ENCODE measurements around the gene GCLM.
A peak's percentile ranks its signal among the peaks of the same experiment; 100 is the strongest.
"Not testable (repeated sequence)": the region's sequence is repeated elsewhere in the genome, so short reads cannot be mapped to it uniquely, and the experiment has no call there.

GCLM gene

GRCh38 chr1:93857653-93858052 is 51.6 kb downstream of the GCLM start:
- not testable (repeated sequence) for H3K9me3 ChIP-seq (ENCODE audit: control insufficient read depth in 1 of 2, low read length in 2 of 2); H3K4me3 ChIP-seq (ENCODE audit: low read depth in 1 of 2, low read length in 2 of 2); H3K4me1 ChIP-seq (ENCODE audit: control insufficient read depth in 1 of 2, insufficient read depth in 2 of 2, low read length in 2 of 2); H3K27me3 ChIP-seq (ENCODE audit: low read depth, low read length); H3K27ac ChIP-seq (ENCODE audit: low read length); H3K36me3 ChIP-seq (ENCODE audit: control insufficient read depth in 1 of 2, insufficient read depth in 2 of 2, low read length in 2 of 2)

GRCh38 chr1:93855983-93856382 is 53.2 kb downstream of the GCLM start:
- not testable (repeated sequence) for H3K9me3 ChIP-seq (ENCODE audit: control insufficient read depth in 1 of 2, low read length in 2 of 2); H3K27ac ChIP-seq (ENCODE audit: low read length); H3K27me3 ChIP-seq (ENCODE audit: low read depth, low read length); H3K4me1 ChIP-seq (ENCODE audit: control insufficient read depth in 1 of 2, insufficient read depth in 2 of 2, low read length in 2 of 2); H3K4me3 ChIP-seq (ENCODE audit: low read depth in 1 of 2, low read length in 2 of 2); H3K36me3 ChIP-seq (ENCODE audit: control insufficient read depth in 1 of 2, insufficient read depth in 2 of 2, low read length in 2 of 2)

GRCh38 chr1:93853940-93854339 is 55.3 kb downstream of the GCLM start:
- H3K9me3 ChIP-seq (ENCODE audit: control insufficient read depth in 1 of 2, low read length in 2 of 2), result no peaks in the 10 kb centered on the region
- no peaks in the 10 kb centered on the region for H3K27me3 ChIP-seq (ENCODE audit: low read depth, low read length)
- no peak overlapping the region for H3K27ac ChIP-seq (ENCODE audit: low read length)
- H3K4me3 ChIP-seq (ENCODE audit: low read depth in 1 of 2, low read length in 2 of 2), result no peak overlapping the region
- no peaks in the 10 kb centered on the region for H3K36me3 ChIP-seq (ENCODE audit: control insufficient read depth in 1 of 2, insufficient read depth in 2 of 2, low read length in 2 of 2)
- no peaks in the 10 kb centered on the region for H3K4me1 ChIP-seq (ENCODE audit: control insufficient read depth in 1 of 2, insufficient read depth in 2 of 2, low read length in 2 of 2)

GRCh38 chr1:93851878-93852277 is 57.4 kb downstream of the GCLM start:
- no peak overlapping the region for H3K4me3 ChIP-seq (ENCODE audit: low read depth in 1 of 2, low read length in 2 of 2)

GRCh38 chr1:93851327-93851712 is 57.9 kb downstream of the GCLM start:
- H3K27me3 ChIP-seq (ENCODE audit: low read depth, low read length), result no peaks in the 10 kb centered on the region
- no peaks in the 10 kb centered on the region for H3K36me3 ChIP-seq (ENCODE audit: control insufficient read depth in 1 of 2, insufficient read depth in 2 of 2, low read length in 2 of 2)
- H3K27ac ChIP-seq (ENCODE audit: low read length), result no peak overlapping the region
- peaks cover 0 to 8% of the 10 kb centered on the region in 2 donors for H3K4me1 ChIP-seq (ENCODE audit: control insufficient read depth in 1 of 2, insufficient read depth in 2 of 2, low read length in 2 of 2)
- no peak overlapping the region for H3K4me3 ChIP-seq (ENCODE audit: low read depth in 1 of 2, low read length in 2 of 2)
- H3K9me3 ChIP-seq (ENCODE audit: control insufficient read depth in 1 of 2, low read length in 2 of 2), result no peaks in the 10 kb centered on the region

More at GRCh38 chr1:93851878-93852277, 57.4 kb downstream of the GCLM start:
- H3K4me1 ChIP-seq (ENCODE audit: control insufficient read depth in 1 of 2, insufficient read depth in 2 of 2, low read length in 2 of 2), result peaks cover 0 to 8% of the 10 kb centered on the region in 2 donors
- H3K27ac ChIP-seq (ENCODE audit: low read length), result no peak overlapping the region
- H3K27me3 ChIP-seq (ENCODE audit: low read depth, low read length), result no peaks in the 10 kb centered on the region
- no peaks in the 10 kb centered on the region for H3K36me3 ChIP-seq (ENCODE audit: control insufficient read depth in 1 of 2, insufficient read depth in 2 of 2, low read length in 2 of 2)
- no peaks in the 10 kb centered on the region for H3K9me3 ChIP-seq (ENCODE audit: control insufficient read depth in 1 of 2, low read length in 2 of 2)

- not testable (repeated sequence) for H3K27ac ChIP-seq (ENCODE audit: low read length); H3K27me3 ChIP-seq (ENCODE audit: low read depth, low read length); H3K9me3 ChIP-seq (ENCODE audit: control insufficient read depth in 1 of 2, low read length in 2 of 2); H3K4me3 ChIP-seq (ENCODE audit: low read depth in 1 of 2, low read length in 2 of 2); H3K4me1 ChIP-seq (ENCODE audit: control insufficient read depth in 1 of 2, insufficient read depth in 2 of 2, low read length in 2 of 2); H3K36me3 ChIP-seq (ENCODE audit: control insufficient read depth in 1 of 2, insufficient read depth in 2 of 2, low read length in 2 of 2)
These were observed 58.4 kb downstream of the GCLM start for GRCh38 chr1:93850687-93851326.

GRCh38 chr1:93848350-93848883 is 60.8 kb downstream of the GCLM start:
- H3K36me3 ChIP-seq (ENCODE audit: control insufficient read depth in 1 of 2, insufficient read depth in 2 of 2, low read length in 2 of 2), result peaks cover 0 to 4% of the 10 kb centered on the region in 2 donors
- H3K9me3 ChIP-seq (ENCODE audit: control insufficient read depth in 1 of 2, low read length in 2 of 2), result no peaks in the 10 kb centered on the region
- H3K27ac ChIP-seq (ENCODE audit: low read length), result peak overlapping the region; percentile 86
- H3K4me1 ChIP-seq (ENCODE audit: control insufficient read depth in 1 of 2, insufficient read depth in 2 of 2, low read length in 2 of 2), result peaks cover 12 to 27% of the 10 kb centered on the region in 2 donors
- H3K27me3 ChIP-seq (ENCODE audit: low read depth, low read length), result no peaks in the 10 kb centered on the region
- H3K4me3 ChIP-seq (ENCODE audit: low read depth in 1 of 2, low read length in 2 of 2), result peak overlapping the region; percentile 80 to 85

- Histone ChIP-seq H3K27me3 (ENCODE audit: low read depth, low read length) (no peaks in the 10 kb centered on the region), H3K4me1 (ENCODE audit: control insufficient read depth in 1 of 2, insufficient read depth in 2 of 2, low read length in 2 of 2) (peaks cover 12 to 27% of the 10 kb centered on the region in 2 donors), H3K36me3 (ENCODE audit: control insufficient read depth in 1 of 2, insufficient read depth in 2 of 2, low read length in 2 of 2) (peaks cover 0 to 4% of the 10 kb centered on the region in 2 donors), H3K4me3 (ENCODE audit: low read depth in 1 of 2, low read length in 2 of 2) (peak overlapping the region; percentile 80 to 85), H3K27ac (ENCODE audit: low read length) (peak overlapping the region; percentile 86), H3K9me3 (ENCODE audit: control insufficient read depth in 1 of 2, low read length in 2 of 2) (no peaks in the 10 kb centered on the region)
These were observed 61.4 kb downstream of the GCLM start for GRCh38 chr1:93847811-93848288.

GRCh38 chr1:93846992-93847810 is 62.0 kb downstream of the GCLM start:
- H3K27me3 ChIP-seq (ENCODE audit: low read depth, low read length), result no peaks in the 10 kb centered on the region
- no peaks in the 10 kb centered on the region for H3K9me3 ChIP-seq (ENCODE audit: control insufficient read depth in 1 of 2, low read length in 2 of 2)
- peaks cover 0 to 4% of the 10 kb centered on the region in 2 donors for H3K36me3 ChIP-seq (ENCODE audit: control insufficient read depth in 1 of 2, insufficient read depth in 2 of 2, low read length in 2 of 2)
- H3K4me3 ChIP-seq (ENCODE audit: low read depth in 1 of 2, low read length in 2 of 2), result peak overlapping the region; percentile 80 to 85
- peaks cover 12 to 27% of the 10 kb centered on the region in 2 donors for H3K4me1 ChIP-seq (ENCODE audit: control insufficient read depth in 1 of 2, insufficient read depth in 2 of 2, low read length in 2 of 2)
- peak overlapping the region; percentile 86 for H3K27ac ChIP-seq (ENCODE audit: low read length)

GRCh38 chr1:93846206-93846991 is 62.8 kb downstream of the GCLM start:
- H3K4me3 ChIP-seq (ENCODE audit: low read depth in 1 of 2, low read length in 2 of 2), result peak overlapping the region; percentile 80 to 85
- H3K27me3 ChIP-seq (ENCODE audit: low read depth, low read length), result no peaks in the 10 kb centered on the region
- H3K27ac ChIP-seq (ENCODE audit: low read length), result peak overlapping the region; percentile 86
- H3K9me3 ChIP-seq (ENCODE audit: control insufficient read depth in 1 of 2, low read length in 2 of 2), result no peaks in the 10 kb centered on the region
- peaks cover 12 to 27% of the 10 kb centered on the region in 2 donors for H3K4me1 ChIP-seq (ENCODE audit: control insufficient read depth in 1 of 2, insufficient read depth in 2 of 2, low read length in 2 of 2)
- H3K36me3 ChIP-seq (ENCODE audit: control insufficient read depth in 1 of 2, insufficient read depth in 2 of 2, low read length in 2 of 2), result peaks cover 0 to 4% of the 10 kb centered on the region in 2 donors
